ENCODE results near the gene PLEKHA7. TPM values are rescaled to one million over a fixed set of nuclear protein-coding genes. Genes with fewer than 3 reads are reported as not detected.
"Not testable (repeated sequence)": the region's sequence is repeated elsewhere in the genome, so short reads cannot be mapped to it uniquely, and the experiment has no call there.

The PLEKHA7 gene
- polyA plus RNA-seq, 1 of the 3 experiments (the other 2 are of a cell fraction): 0.12 TPM

- not testable (repeated sequence) for H3K4me1 ChIP-seq (ENCODE audit: control insufficient read depth in 1 of 2, insufficient read depth in 2 of 2, low read depth in 1 of 2, low read length in 1 of 2)
Measured at GRCh38 chr11:17000253-17000652, 14.0 kb downstream of the PLEKHA7 start.

GRCh38 chr11:16999116-16999515 is 15.1 kb downstream of the PLEKHA7 start:
- Histone ChIP-seq H3K4me3 (ENCODE audit: low read depth in 2 of 2, low read length in 1 of 2) (no peak overlapping the region), H3K4me2 (no peak overlapping the region), H3F3A (replicated peaks; ENCODE audit: insufficient read depth) (no peaks in the 10 kb centered on the region), H3K27ac (ENCODE audit: low read depth in 2 of 2, low read length in 1 of 2) (no peak overlapping the region), H4K20me1 (ENCODE audit: insufficient read depth) (no peaks in the 10 kb centered on the region), H3K9ac (no peak overlapping the region), H3K36me3 (replicated peaks in 1 of 2; ENCODE audit: control insufficient read depth in 1 of 2, insufficient read depth in 2 of 2, low read length in 1 of 2) (no peaks in the 10 kb centered on the region), H2AFZ (ENCODE audit: low read depth) (no peak overlapping the region), H3K79me2 (ENCODE audit: insufficient read depth) (no peaks in the 10 kb centered on the region), H3K27me3 (ENCODE audit: insufficient read depth) (no peaks in the 10 kb centered on the region; the same call in 1 of the 2 replicates), H3K9me3 (no peaks in the 10 kb centered on the region), H3K4me1 (ENCODE audit: control insufficient read depth in 1 of 2, insufficient read depth in 2 of 2, low read depth in 1 of 2, low read length in 1 of 2) (peaks cover 0 to 9% of the 10 kb centered on the region in 2 experiments; a peak in 1 of 4 replicates), H3K9me2 (no peaks in the 10 kb centered on the region)
- ChIA-PET CTCF (interaction anchor here (0.9 to 5.0 kb wide), 5 partner anchors 16 to 214 kb away, joined by 3 to 26 read pairs (median 4); partner anchors contain the start of gene PLEKHA7), POLR2A (interaction anchor here (1.1 kb wide), 1 partner anchor 30 kb away, joined by 3 read pairs; no protein-coding TSS in a partner anchor)
- TF ChIP-seq USF1 (IDR thresholded peaks at IDR 0.05; ENCODE audit: borderline replicate concordance, low read depth): no peak
- no peak for TF ChIP-seq SMC3 (IDR thresholded peaks at IDR 0.05; ENCODE audit: low read depth, low read length)
- no peak for TF ChIP-seq JUND (IDR thresholded peaks at IDR 0.05)
- no peak for TF ChIP-seq TAF1 (IDR thresholded peaks at IDR 0.05; ENCODE audit: borderline replicate concordance, low read depth, low read length)
- TF ChIP-seq MXI1 (IDR thresholded peaks at IDR 0.05; ENCODE audit: low read depth, low read length): no peak
- no peak for TF ChIP-seq EP300 (IDR thresholded peaks at IDR 0.05; ENCODE audit: borderline replicate concordance in 1 of 2, low read depth in 1 of 2, low read length in 1 of 2)
- WGBS (ENCODE audit: low lambda C conversion rate): 51% methylated on average over 2 of the region's 2 CpGs
- no peak for DNase-seq

More at GRCh38 chr11:17000253-17000652, 14.0 kb downstream of the PLEKHA7 start:
- CTCF ChIA-PET: interaction anchor here (0.7 to 5.0 kb wide), 4 partner anchors 15 to 54 kb away, joined by 3 to 26 read pairs (median 4); partner anchors contain the start of gene PLEKHA7
- H3F3A ChIP-seq (replicated peaks; ENCODE audit: insufficient read depth); POLR2A ChIA-PET; H3K36me3 ChIP-seq (replicated peaks in 1 of 2; ENCODE audit: control insufficient read depth in 1 of 2, insufficient read depth in 2 of 2, low read length in 1 of 2); H3K9ac ChIP-seq; H3K4me2 ChIP-seq; H3K9me3 ChIP-seq; H2AFZ ChIP-seq (ENCODE audit: low read depth); H3K4me3 ChIP-seq (ENCODE audit: low read depth in 2 of 2, low read length in 1 of 2); H3K79me2 ChIP-seq (ENCODE audit: insufficient read depth); H3K27me3 ChIP-seq (ENCODE audit: insufficient read depth); H4K20me1 ChIP-seq (ENCODE audit: insufficient read depth); H3K9me2 ChIP-seq; DNase-seq; H3K27ac ChIP-seq (ENCODE audit: low read depth in 2 of 2, low read length in 1 of 2): not testable (repeated sequence)
- WGBS (ENCODE audit: low lambda C conversion rate): 30% methylated on average over 1 of the region's 1 CpG

- Histone ChIP-seq H3K9ac (no peak overlapping the region), H3K9me3 (no peaks in the 10 kb centered on the region), H3K79me2 (ENCODE audit: insufficient read depth) (no peaks in the 10 kb centered on the region), H3K27me3 (ENCODE audit: insufficient read depth) (no peaks in the 10 kb centered on the region; the same call in 1 of the 2 replicates), H3K36me3 (replicated peaks in 1 of 2; ENCODE audit: control insufficient read depth in 1 of 2, insufficient read depth in 2 of 2, low read length in 1 of 2) (no peaks in the 10 kb centered on the region), H3K27ac (ENCODE audit: low read depth in 2 of 2, low read length in 1 of 2) (no peak overlapping the region), H3K9me2 (no peaks in the 10 kb centered on the region), H2AFZ (ENCODE audit: low read depth) (no peak overlapping the region), H3F3A (replicated peaks; ENCODE audit: insufficient read depth) (no peaks in the 10 kb centered on the region), H3K4me1 (ENCODE audit: control insufficient read depth in 1 of 2, insufficient read depth in 2 of 2, low read depth in 1 of 2, low read length in 1 of 2) (peaks cover 0 to 9% of the 10 kb centered on the region in 2 experiments; a peak in 1 of 4 replicates), H3K4me2 (no peak overlapping the region), H4K20me1 (ENCODE audit: insufficient read depth) (no peaks in the 10 kb centered on the region), H3K4me3 (ENCODE audit: low read depth in 2 of 2, low read length in 1 of 2) (no peak overlapping the region)
- 62% methylated on average over 6 of the region's 7 CpGs for WGBS (ENCODE audit: low lambda C conversion rate)
- no peak for DNase-seq
- ChIA-PET CTCF (interaction anchor here (1.0 to 5.0 kb wide), 5 partner anchors 18 to 177 kb away, joined by 3 to 26 read pairs (median 4); partner anchors contain the start of gene PLEKHA7), POLR2A (no interaction called here)
- TF ChIP-seq MXI1 (IDR thresholded peaks at IDR 0.05; ENCODE audit: low read depth, low read length): no peak
- TF ChIP-seq IRF3 (IDR thresholded peaks at IDR 0.05; ENCODE audit: low read depth, low read length): no peak
- TF ChIP-seq SIN3A (IDR thresholded peaks at IDR 0.05; ENCODE audit: borderline replicate concordance, low read depth, low read length): no peak
- no peak for TF ChIP-seq GABPA (IDR thresholded peaks at IDR 0.05; ENCODE audit: low read depth)
- TF ChIP-seq POLR2AphosphoS5 (IDR thresholded peaks at IDR 0.05; ENCODE audit: low read depth, low read length): no peak
- TF ChIP-seq MEF2A (IDR thresholded peaks at IDR 0.05; ENCODE audit: borderline replicate concordance, low read depth): no peak
- no peak for TF ChIP-seq PBX3 (IDR thresholded peaks at IDR 0.05)
- TF ChIP-seq GATA2 (CRISPR knock-in tag; IDR thresholded peaks at IDR 0.05): no peak
- no peak for TF ChIP-seq REST (IDR thresholded peaks at IDR 0.05; ENCODE audit: low read depth, low read length)
- no peak for TF ChIP-seq SMC3 (IDR thresholded peaks at IDR 0.05; ENCODE audit: low read depth, low read length)
- no peak for TF ChIP-seq EZH2phosphoT487 (IDR thresholded peaks at IDR 0.05; ENCODE audit: borderline replicate concordance, low read depth)
Measured at GRCh38 chr11:16997624-16998023, 16.6 kb downstream of the PLEKHA7 start.
